Natural killer cell (primary cell): ENCODE data around the gene SH2D6. TPM values are rescaled to one million over a fixed set of nuclear protein-coding genes. Genes with fewer than 3 reads are reported as not detected.

ENCODE experiments used
- ATAC-seq, 3 donors: fragments of 150-1000 bp in 2 of 3; fragments of 200-7000 bp in 1 of 3; cut with Tn5 transposase; 1 replicate in 1 of 3; 2 replicates in 2 of 3; pipeline ENCODE4 v1.10.0; 2021; ENCODE audit warnings: mild to moderate bottlenecking in 2 of 3, moderate library complexity in 2 of 3
- DNase-seq, 2 donors: peaks; one replicate each; pipeline versions ENCODE4 v3.0.0 to v3.0.0-alpha.2; 2013 to 2021; ENCODE audit warnings: mixed read lengths in 1 of 2
- H3K27ac ChIP-seq: one replicate; pipeline ENCODE4 v1.5.1; 2013; ENCODE audit warnings: mild to moderate bottlenecking, low read length
- H3K27me3 ChIP-seq: one replicate; pipeline ENCODE4 v1.6.1; 2013; ENCODE audit warnings: low read length; ENCODE audit not compliant: control insufficient read depth, insufficient read depth
- H3K36me3 ChIP-seq: one replicate; pipeline ENCODE4 v1.6.1; 2013; ENCODE audit warnings: low read length; ENCODE audit not compliant: control insufficient read depth, insufficient read depth
- H3K4me1 ChIP-seq: one replicate; pipeline ENCODE4 v1.6.1; 2013; ENCODE audit warnings: low read length; ENCODE audit not compliant: control insufficient read depth, insufficient read depth
- H3K4me3 ChIP-seq: one replicate; pipeline ENCODE4 v1.5.1; 2013; ENCODE audit warnings: low read length
- H3K9me3 ChIP-seq: one replicate; pipeline ENCODE4 v1.6.1; 2013; ENCODE audit warnings: low read length; ENCODE audit not compliant: control insufficient read depth, insufficient read depth
- H3K27ac Mint-ChIP-seq, 2 donors: one replicate each; pipeline ENCODE4 v1.8.0; 2022; ENCODE audit warnings: mild to moderate bottlenecking in 2 of 2, mixed read lengths in 2 of 2, moderate library complexity in 1 of 2
- H3K27me3 Mint-ChIP-seq, 2 donors: one replicate each; pipeline ENCODE4 v1.8.0; 2022; ENCODE audit warnings: low read depth in 2 of 2, mixed read lengths in 2 of 2
- H3K36me3 Mint-ChIP-seq: one replicate; pipeline ENCODE4 v1.8.0; 2022; ENCODE audit warnings: mixed read lengths
- H3K4me1 Mint-ChIP-seq, 2 donors: one replicate each; pipeline ENCODE4 v1.8.0; 2022; ENCODE audit warnings: mixed read lengths in 2 of 2
- H3K4me3 Mint-ChIP-seq: one replicate; pipeline ENCODE4 v1.8.0; 2022; ENCODE audit warnings: mild to moderate bottlenecking, moderate library complexity, mixed read lengths
- H3K9me3 Mint-ChIP-seq, 2 donors: one replicate each; pipeline ENCODE4 v1.8.0; 2022; ENCODE audit warnings: mixed read lengths in 2 of 2
- CTCF ChIP-seq: fragments of 200-600 bp; IDR thresholded peaks from one replicate; pipeline ENCODE4 v1.8.0; 2022; ENCODE audit warnings: antibody characterized with exemption
- WGBS: methylation state at CpG from one replicate; pipeline ENCODE4 v1.1.7; 2013; ENCODE audit warnings: missing lambda C conversion rate; ENCODE audit not compliant: insufficient coverage; 5-methylcytosine and 5-hydroxymethylcytosine counted together
- intact Hi-C: fragments of 100-400 bp; cut with micrococcal nuclease; formaldehyde crosslinking; loops from one replicate; pipeline ENCODE4 v1.14.2; 2022
- total RNA-seq, 4 donors: library from RNA; stranded (reverse); fragments of 120-200 nt in 1 of 4; gene quantifications; one replicate each; pipeline versions ENCODE4 v1.2.3 to v1.2.4, GENCODE V29; 2013 to 2022

Gene SH2D6
- total RNA-seq, 3 donors from 2014 or later (not counting 1 experiment from before 2014, with no cell fraction given), result 0.21 to 0.57 TPM; not detected in 1

- 95% methylated on average over 7 of the region's 7 CpGs for WGBS
- H3K36me3 Mint-ChIP-seq, result no peaks in the 10 kb centered on the region
- H3K9me3 Mint-ChIP-seq, result peaks cover 2 to 3% of the 10 kb centered on the region in 2 donors
- H3K4me1 ChIP-seq, result peaks cover 14% of the 10 kb centered on the region
- DNase-seq (no peak), ATAC-seq (no peak)
- no peaks in the 10 kb centered on the region for H3K27me3 Mint-ChIP-seq
- no peak overlapping the region for H3K4me3 Mint-ChIP-seq
- peaks cover 3% of the 10 kb centered on the region for H3K36me3 ChIP-seq
- no peak overlapping the region for H3K4me3 ChIP-seq
- H3K27ac Mint-ChIP-seq, result no peak overlapping the region
- no peak for TF ChIP-seq CTCF
- peaks cover 4% of the 10 kb centered on the region for H3K9me3 ChIP-seq
- H3K27me3 ChIP-seq, result no peaks in the 10 kb centered on the region
- H3K27ac ChIP-seq, result no peak overlapping the region
- H3K4me1 Mint-ChIP-seq, result peaks cover 18 to 21% of the 10 kb centered on the region in 2 donors
- intact Hi-C loops, result no loop called here
Measured at GRCh38 chr2:85401464-85401805, 17.1 kb upstream of the SH2D6 start.

DNA sequence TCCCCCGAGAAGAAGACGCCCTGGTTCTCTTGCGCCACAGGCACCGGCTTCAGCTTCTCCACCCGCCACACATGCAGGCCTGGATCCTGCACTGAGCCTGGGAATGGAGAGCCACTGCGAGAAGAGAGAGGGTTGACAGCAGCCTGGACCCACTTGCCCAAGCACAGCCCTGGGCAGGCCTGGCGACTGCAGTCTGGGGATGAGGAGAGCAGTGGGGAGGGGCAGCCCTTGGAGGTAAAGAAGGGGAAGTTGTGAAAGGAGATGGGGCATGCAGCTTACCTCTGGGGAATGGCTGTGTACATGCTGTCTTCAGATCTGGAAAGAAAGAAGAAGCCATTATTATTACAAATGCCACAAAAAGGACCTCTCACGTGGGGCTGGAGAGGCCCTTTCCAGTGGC, 16.7 kb upstream of the SH2D6 start:
- peak overlapping the region in 1 of 2 donors; percentile 53 for H3K27ac Mint-ChIP-seq
- Histone ChIP-seq H3K4me3 (no peak overlapping the region), H3K4me1 (peaks cover 18% of the 10 kb centered on the region), H3K9me3 (peaks cover 4% of the 10 kb centered on the region), H3K36me3 (peaks cover 3% of the 10 kb centered on the region), H3K27me3 (no peaks in the 10 kb centered on the region), H3K27ac (no peak overlapping the region)
- ATAC-seq (no peak), DNase-seq (no peak)
- H3K4me3 Mint-ChIP-seq, result no peak overlapping the region
- no peaks in the 10 kb centered on the region for H3K27me3 Mint-ChIP-seq
- intact Hi-C loops, result no loop called here
- peaks cover 18 to 21% of the 10 kb centered on the region in 2 donors for H3K4me1 Mint-ChIP-seq
- 85% methylated on average over 8 of the region's 8 CpGs for WGBS
- H3K36me3 Mint-ChIP-seq, result no peaks in the 10 kb centered on the region
- no peak for TF ChIP-seq CTCF
- H3K9me3 Mint-ChIP-seq, result peaks cover 2 to 3% of the 10 kb centered on the region in 2 donors

DNA sequence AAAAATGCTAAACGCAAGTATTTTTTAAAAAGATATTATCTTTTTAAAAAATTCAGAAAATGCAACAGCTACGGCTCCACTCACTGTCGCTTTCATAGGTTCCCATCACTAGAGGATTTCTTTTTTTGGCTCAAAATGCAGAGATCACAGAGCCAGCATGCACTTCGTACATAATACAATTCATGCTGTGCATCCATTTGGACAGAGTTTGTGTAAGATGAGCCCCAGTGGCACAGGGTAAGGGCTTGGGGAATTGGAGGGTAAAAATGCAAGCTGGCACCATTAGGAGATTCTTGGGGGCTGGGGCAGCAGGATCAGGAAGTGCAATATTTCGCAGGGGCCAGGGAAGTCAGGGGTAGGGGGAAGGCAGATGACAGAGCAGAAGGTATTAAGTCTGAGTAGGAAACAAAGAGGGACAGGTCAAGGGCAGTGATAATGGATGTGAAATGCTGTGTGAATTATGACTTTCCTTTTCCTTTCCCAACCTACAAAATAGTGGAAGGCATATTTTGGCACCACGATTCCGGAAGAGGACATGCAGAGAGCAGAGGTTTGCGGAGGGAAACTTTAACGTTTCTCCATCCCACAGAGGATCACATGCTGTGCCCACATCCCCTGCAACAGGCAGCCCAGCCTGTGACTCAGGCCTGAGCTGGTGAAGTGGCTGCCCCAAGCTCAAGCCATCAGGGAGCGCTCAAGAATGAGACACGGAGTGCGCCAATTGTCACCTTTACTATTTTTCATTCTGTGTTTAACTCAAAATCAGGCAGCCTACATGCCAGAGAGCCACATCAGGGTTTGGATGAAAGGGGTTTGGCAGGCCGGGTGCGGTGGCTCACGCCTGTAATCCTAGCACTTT, 13.1 kb upstream of the SH2D6 start:
- intact Hi-C loops, result loop anchor here (5.0 kb wide), 2 partner anchors 132 to 297 kb away; partner anchors contain the start of gene MAT2A
- H3K27ac ChIP-seq, result peak overlapping the region; percentile 52
- Mint-ChIP-seq H3K4me3 (peak overlapping the region; percentile 76), H3K27ac (peak overlapping the region; percentile 89 to 90), H3K36me3 (no peaks in the 10 kb centered on the region), H3K4me1 (peaks cover 48 to 50% of the 10 kb centered on the region in 2 donors), H3K27me3 (no peaks in the 10 kb centered on the region), H3K9me3 (peaks cover 2 to 3% of the 10 kb centered on the region in 2 donors)
- DNase-seq (peak; percentile 70 to 74), ATAC-seq (peak; percentile 80 to 90 (median 89))
- TF ChIP-seq CTCF, result no peak
- 15% methylated on average over 14 of the region's 15 CpGs for WGBS
- peaks cover 54% of the 10 kb centered on the region for H3K4me1 ChIP-seq
- H3K9me3 ChIP-seq, result peaks cover 4% of the 10 kb centered on the region
- no peaks in the 10 kb centered on the region for H3K27me3 ChIP-seq
- no peak overlapping the region for H3K4me3 ChIP-seq
- no peaks in the 10 kb centered on the region for H3K36me3 ChIP-seq
